SU-DHL-6 (cell line): Measurements from ENCODE around the gene TLCD2.
"Not testable (repeated sequence)": the region's sequence is repeated elsewhere in the genome, so short reads cannot be mapped to it uniquely, and the experiment has no call there.

Source experiments
- H2AFZ ChIP-seq: fragments of 200-600 bp; sonication (generic); 2 replicates; pipeline ENCODE4 v1.6.1; 2014; ENCODE audit warnings: low read depth, mild to moderate bottlenecking, moderate library complexity, mixed read lengths, antibody characterized with exemption, low read length; ENCODE audit not compliant: severe bottlenecking
- H3F3A ChIP-seq: fragments of 200-600 bp; shearing (Covaris generic); 2 replicates; pipeline ENCODE4 v1.6.0; 2016; ENCODE audit warnings: antibody characterized with exemption, mild to moderate bottlenecking; ENCODE audit not compliant: insufficient read depth
- H3K27ac ChIP-seq: fragments of 200-600 bp; sonication (generic); 2 replicates; pipeline ENCODE4 v1.5.1; 2016; ENCODE audit warnings: low read depth, mild to moderate bottlenecking, low read length, moderate library complexity, mixed read lengths
- H3K27me3 ChIP-seq: fragments of 200-600 bp; sonication (generic), shearing (Covaris generic); 2 replicates; pipeline ENCODE4 v1.6.0; 2014; ENCODE audit warnings: mild to moderate bottlenecking, low read length
- H3K36me3 ChIP-seq: fragments of 200-600 bp; sonication (generic); 2 replicates; pipeline ENCODE4 v1.6.1; 2014; ENCODE audit warnings: mild to moderate bottlenecking, low read length, mixed read lengths
- H3K4me2 ChIP-seq: fragments of 300-600, 200-600 bp; shearing (Covaris generic), sonication (generic); 2 replicates; pipeline ENCODE4 v1.6.0; 2014; ENCODE audit warnings: low read length, low read depth, mild to moderate bottlenecking; ENCODE audit not compliant: poor library complexity, severe bottlenecking
- H3K4me3 ChIP-seq: fragments of 200-600 bp; sonication (generic); 2 replicates; pipeline ENCODE4 v1.5.1; 2014; ENCODE audit warnings: antibody characterized with exemption, low read length, mild to moderate bottlenecking, mixed read lengths; ENCODE audit not compliant: insufficient read depth, poor library complexity, severe bottlenecking
- H3K79me2 ChIP-seq: fragments of 200-600 bp; sonication (generic); 2 replicates; pipeline ENCODE4 v1.6.1; 2014; ENCODE audit warnings: mild to moderate bottlenecking, low read length, moderate library complexity; ENCODE audit not compliant: insufficient read depth
- H3K9ac ChIP-seq: fragments of 200-600 bp; sonication (generic); 2 replicates; pipeline ENCODE4 v1.7.0; 2014; ENCODE audit warnings: mild to moderate bottlenecking, low read length
- H3K9me2 ChIP-seq: fragments of 200-600 bp; sonication (generic); replicated peaks from 2 replicates; pipeline ENCODE4 v1.6.1; 2014; ENCODE audit warnings: low read length; ENCODE audit not compliant: insufficient read depth
- H3K9me3 ChIP-seq: fragments of 200-600 bp; sonication (generic); 2 replicates; pipeline ENCODE4 v1.6.1; 2014; ENCODE audit warnings: low read length, mixed read lengths; ENCODE audit not compliant: insufficient read depth
- H4K20me1 ChIP-seq: fragments of 200-600 bp; sonication (generic); 2 replicates; pipeline ENCODE4 v1.6.1; 2014; ENCODE audit warnings: low read depth, mild to moderate bottlenecking, antibody characterized with exemption, low read length, moderate library complexity, mixed read lengths
- EZH2phosphoT487 ChIP-seq: fragments of 200-600 bp; sonication (generic), shearing (Covaris generic); conservative IDR thresholded peaks from 2 replicates; pipeline ENCODE4 v1.6.1; 2018; ENCODE audit warnings: mild to moderate bottlenecking, antibody characterized with exemption, low read length, moderate library complexity, mixed read lengths
- TF ChIP-seq, protein P1 (sequence below): fragments of 200-600 bp; sonication (generic); IDR thresholded peaks from one replicate; pipeline ENCODE4 v1.5.1; 2017; ENCODE audit warnings: antibody characterized with exemption, mild to moderate bottlenecking, low read length, moderate library complexity; ENCODE audit not compliant: insufficient read depth, poor library complexity, severe bottlenecking

The TLCD2 gene

DNA sequence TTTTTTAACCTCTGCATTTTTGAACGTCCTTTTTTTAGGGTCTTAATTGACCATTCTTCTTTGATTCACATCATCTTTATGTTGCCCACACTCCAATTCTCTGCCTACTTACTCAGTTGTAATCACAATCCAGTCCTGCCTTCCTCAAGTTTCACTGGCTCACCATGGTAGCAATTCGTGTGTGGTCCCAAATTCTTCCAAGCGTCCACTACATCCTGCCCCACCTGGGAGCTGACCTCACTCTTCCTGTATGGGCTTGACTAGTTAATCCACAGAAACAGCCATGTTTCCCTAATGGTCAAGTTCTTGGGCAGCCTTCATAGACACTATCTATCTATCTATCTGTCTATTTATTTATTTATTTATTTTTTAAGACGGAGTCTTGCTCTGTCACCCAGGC lies 7.1 kb downstream of the TLCD2 start:
- Histone ChIP-seq H3K27me3 (no peaks in the 10 kb centered on the region), H3K9me2 (no peaks in the 10 kb centered on the region), H3K79me2 (no peaks in the 10 kb centered on the region), H3K27ac (no peak overlapping the region), H4K20me1 (no peaks in the 10 kb centered on the region), H3K9ac (no peak overlapping the region), H3K4me3 (no peak overlapping the region), H3K9me3 (no peaks in the 10 kb centered on the region), H2AFZ (no peak overlapping the region), H3K4me2 (no peak overlapping the region), H3K36me3 (no peaks in the 10 kb centered on the region), H3F3A (no peaks in the 10 kb centered on the region)
- no peak for TF ChIP-seq EZH2phosphoT487
- TF ChIP-seq, protein P1, sequence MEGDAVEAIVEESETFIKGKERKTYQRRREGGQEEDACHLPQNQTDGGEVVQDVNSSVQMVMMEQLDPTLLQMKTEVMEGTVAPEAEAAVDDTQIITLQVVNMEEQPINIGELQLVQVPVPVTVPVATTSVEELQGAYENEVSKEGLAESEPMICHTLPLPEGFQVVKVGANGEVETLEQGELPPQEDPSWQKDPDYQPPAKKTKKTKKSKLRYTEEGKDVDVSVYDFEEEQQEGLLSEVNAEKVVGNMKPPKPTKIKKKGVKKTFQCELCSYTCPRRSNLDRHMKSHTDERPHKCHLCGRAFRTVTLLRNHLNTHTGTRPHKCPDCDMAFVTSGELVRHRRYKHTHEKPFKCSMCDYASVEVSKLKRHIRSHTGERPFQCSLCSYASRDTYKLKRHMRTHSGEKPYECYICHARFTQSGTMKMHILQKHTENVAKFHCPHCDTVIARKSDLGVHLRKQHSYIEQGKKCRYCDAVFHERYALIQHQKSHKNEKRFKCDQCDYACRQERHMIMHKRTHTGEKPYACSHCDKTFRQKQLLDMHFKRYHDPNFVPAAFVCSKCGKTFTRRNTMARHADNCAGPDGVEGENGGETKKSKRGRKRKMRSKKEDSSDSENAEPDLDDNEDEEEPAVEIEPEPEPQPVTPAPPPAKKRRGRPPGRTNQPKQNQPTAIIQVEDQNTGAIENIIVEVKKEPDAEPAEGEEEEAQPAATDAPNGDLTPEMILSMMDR = no peak

DNA sequence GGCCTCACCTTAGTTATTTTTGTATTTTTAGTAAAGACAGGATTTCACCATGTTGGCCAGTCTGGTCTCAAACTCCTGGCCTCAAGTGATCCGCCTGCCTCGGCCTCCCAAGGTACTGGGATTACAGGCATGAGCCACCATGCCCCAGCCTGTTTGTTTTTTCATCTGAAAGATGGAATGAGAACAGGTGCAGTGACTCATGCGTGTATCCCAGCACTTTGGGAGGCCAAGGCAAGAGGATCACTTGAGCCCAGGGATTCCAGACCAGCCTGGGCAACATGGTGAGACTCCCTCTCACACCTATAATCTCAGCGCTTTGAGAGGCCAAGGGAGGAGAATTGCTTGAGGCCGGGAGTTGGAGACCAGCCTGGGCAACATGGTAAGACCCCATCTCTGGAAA lies 10.3 kb downstream of the TLCD2 start:
- not testable (repeated sequence) for H2AFZ ChIP-seq, H3K27me3 ChIP-seq, H3K4me2 ChIP-seq, H3K27ac ChIP-seq, H3K4me3 ChIP-seq, H3K9me2 ChIP-seq, H3K9ac ChIP-seq, H4K20me1 ChIP-seq, H3K36me3 ChIP-seq, H3K79me2 ChIP-seq, H3K9me3 ChIP-seq, H3F3A ChIP-seq

DNA sequence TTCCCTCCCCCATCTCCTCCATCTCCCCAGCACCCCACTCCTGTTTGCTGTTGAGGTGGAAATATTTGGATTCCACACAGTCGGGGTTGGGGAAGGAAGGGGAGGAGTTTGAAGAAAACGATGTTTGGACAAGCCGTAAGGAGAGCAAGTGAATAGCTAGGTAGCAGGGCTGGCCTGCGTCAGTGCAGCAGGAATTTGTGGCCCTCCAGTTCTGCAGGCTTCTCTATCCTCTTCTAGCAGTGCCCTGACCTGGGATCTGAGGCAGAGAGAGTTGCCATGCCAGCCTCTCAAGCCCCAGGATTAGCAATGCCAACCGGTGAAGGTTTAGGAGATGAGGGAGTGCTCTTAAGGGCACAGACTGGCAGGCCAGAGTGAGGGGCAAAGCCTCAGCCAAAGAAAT lies 12.5 kb downstream of the TLCD2 start:
- H2AFZ ChIP-seq = no peak overlapping the region

DNA sequence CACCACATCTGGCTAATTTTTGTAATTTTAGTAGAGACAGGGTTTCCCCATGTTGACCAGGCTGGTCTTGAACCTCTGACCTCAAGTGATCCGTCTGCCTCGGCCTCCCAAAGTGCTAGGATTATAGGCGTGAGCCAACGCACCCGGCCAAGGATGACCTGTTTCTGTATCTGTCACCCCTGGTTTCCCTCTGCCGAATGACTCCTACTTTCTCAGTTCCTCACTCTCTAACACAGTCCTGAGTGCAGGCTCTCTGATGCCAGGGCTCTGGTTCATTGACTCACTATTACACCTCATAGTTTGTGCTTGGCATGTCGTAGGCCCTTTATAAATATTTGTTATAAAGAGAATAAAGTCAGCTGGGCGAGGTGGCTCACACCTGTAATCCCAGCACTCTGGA lies 14.8 kb downstream of the TLCD2 start:
- no peak overlapping the region for H3K4me2 ChIP-seq
- H3K27me3 ChIP-seq = no peaks in the 10 kb centered on the region
- no peak overlapping the region for H2AFZ ChIP-seq
- H3K36me3 ChIP-seq = no peaks in the 10 kb centered on the region
- no peaks in the 10 kb centered on the region for H3K79me2 ChIP-seq
- no peaks in the 10 kb centered on the region for H3F3A ChIP-seq
- no peaks in the 10 kb centered on the region for H4K20me1 ChIP-seq
- no peak overlapping the region for H3K4me3 ChIP-seq
- no peaks in the 10 kb centered on the region for H3K9me3 ChIP-seq
- H3K9me2 ChIP-seq = no peaks in the 10 kb centered on the region
- H3K9ac ChIP-seq = no peak overlapping the region
- TF ChIP-seq EZH2phosphoT487 = no peak
- TF ChIP-seq, protein P1 = no peak
- no peak overlapping the region for H3K27ac ChIP-seq

More for the DNA sequence above, 12.5 kb downstream of the TLCD2 start:
- TF ChIP-seq, protein P1 = no peak
- TF ChIP-seq EZH2phosphoT487 = no peak
- H3F3A ChIP-seq = no peaks in the 10 kb centered on the region
- H3K36me3 ChIP-seq = no peaks in the 10 kb centered on the region
- H3K27ac ChIP-seq = no peak overlapping the region
- H3K9me2 ChIP-seq = no peaks in the 10 kb centered on the region
- no peaks in the 10 kb centered on the region for H3K79me2 ChIP-seq
- no peak overlapping the region for H3K9ac ChIP-seq
- H4K20me1 ChIP-seq = no peaks in the 10 kb centered on the region
- H3K4me2 ChIP-seq = no peak overlapping the region
- H3K9me3 ChIP-seq = no peaks in the 10 kb centered on the region
- H3K27me3 ChIP-seq = no peaks in the 10 kb centered on the region
- no peak overlapping the region for H3K4me3 ChIP-seq
